ENCODE measurements around the gene COL20A1.

DNA sequence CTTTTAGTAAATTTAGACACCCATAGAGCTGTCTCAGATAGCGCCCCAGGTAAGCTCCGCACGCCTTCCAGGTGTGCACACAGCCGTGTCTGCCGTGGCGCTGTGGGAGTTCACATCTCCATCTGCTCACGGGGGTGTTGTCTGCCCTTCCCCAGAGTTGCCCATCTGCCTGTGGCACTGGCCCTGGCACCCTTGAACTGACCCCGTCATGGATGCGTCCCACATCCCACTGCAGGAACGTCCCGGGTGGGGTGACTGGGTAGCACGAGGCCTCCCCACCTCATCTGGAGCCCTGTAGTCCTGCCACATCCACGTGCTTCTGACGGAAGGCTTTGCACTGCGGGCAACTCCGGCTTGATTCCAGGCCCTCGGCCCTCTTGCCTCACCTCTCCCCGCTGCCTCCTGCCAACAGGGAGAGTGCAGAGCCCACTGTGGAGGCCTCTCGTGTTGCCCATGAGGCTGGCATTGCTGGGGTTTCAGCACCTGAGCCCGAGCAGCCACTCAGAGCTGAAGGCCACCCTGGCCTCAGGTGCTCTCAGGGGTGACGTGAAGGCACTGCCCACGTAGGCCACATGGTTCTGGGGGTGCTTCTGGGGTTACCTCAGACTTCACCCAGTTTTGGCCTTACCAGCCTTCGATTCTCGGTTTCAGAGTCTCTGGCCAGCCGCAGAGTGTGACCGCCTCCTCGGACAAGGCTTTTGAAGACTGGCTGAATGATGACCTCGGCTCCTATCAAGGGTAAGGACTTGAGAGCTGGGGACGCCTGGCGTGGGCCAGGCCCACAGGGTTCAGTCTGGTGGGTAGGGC lies 15.3 kb upstream of the COL20A1 start:
- TF ChIP-seq, protein P1, sequence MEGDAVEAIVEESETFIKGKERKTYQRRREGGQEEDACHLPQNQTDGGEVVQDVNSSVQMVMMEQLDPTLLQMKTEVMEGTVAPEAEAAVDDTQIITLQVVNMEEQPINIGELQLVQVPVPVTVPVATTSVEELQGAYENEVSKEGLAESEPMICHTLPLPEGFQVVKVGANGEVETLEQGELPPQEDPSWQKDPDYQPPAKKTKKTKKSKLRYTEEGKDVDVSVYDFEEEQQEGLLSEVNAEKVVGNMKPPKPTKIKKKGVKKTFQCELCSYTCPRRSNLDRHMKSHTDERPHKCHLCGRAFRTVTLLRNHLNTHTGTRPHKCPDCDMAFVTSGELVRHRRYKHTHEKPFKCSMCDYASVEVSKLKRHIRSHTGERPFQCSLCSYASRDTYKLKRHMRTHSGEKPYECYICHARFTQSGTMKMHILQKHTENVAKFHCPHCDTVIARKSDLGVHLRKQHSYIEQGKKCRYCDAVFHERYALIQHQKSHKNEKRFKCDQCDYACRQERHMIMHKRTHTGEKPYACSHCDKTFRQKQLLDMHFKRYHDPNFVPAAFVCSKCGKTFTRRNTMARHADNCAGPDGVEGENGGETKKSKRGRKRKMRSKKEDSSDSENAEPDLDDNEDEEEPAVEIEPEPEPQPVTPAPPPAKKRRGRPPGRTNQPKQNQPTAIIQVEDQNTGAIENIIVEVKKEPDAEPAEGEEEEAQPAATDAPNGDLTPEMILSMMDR (conservative IDR thresholded peaks at IDR 0.05 in 1 of 2, IDR thresholded peaks at IDR 0.05 in 1 of 2; ENCODE audit: low read depth in 1 of 2, low read length in 2 of 2) = no peak
- no peak for TF ChIP-seq EZH2 (IDR thresholded peaks at IDR 0.05; ENCODE audit: low read length, missing control alignments)

Measured in fibroblast of lung (primary cell).